Tibial artery (tissue), 4 donors: ENCODE data around the gene MX1.

Experiments
- DNase-seq, 2 donors: peaks; one replicate each; pipeline ENCODE4 v3.0.0-alpha.2; 2019
- H3K27ac ChIP-seq, 2 donors: fragments of 200-600 bp; sonication (generic) in 1 of 2; 1 replicate in 1 of 2; 2 replicates in 1 of 2; pipeline ENCODE4 v1.5.1; 2018 to 2019; ENCODE audit warnings: mild to moderate bottlenecking in 1 of 2
- H3K27me3 ChIP-seq, 2 donors: fragments of 200-600 bp; sonication (generic) in 1 of 2; one replicate each; pipeline versions ENCODE4 v1.5.1 to v1.6.0; 2016 to 2019
- H3K36me3 ChIP-seq, 3 donors: fragments of 200-600 bp; sonication (generic) in 2 of 3; one replicate each; pipeline ENCODE4 v1.5.1; 2016 to 2019; ENCODE audit warnings: mild to moderate bottlenecking in 2 of 3
- H3K4me1 ChIP-seq, 4 donors: fragments of 200-600 bp; sonication (generic) in 2 of 4; 1 replicate in 3 of 4; 2 replicates in 1 of 4; pipeline ENCODE4 v1.5.1; 2016 to 2019
- H3K4me3 ChIP-seq, 2 donors: fragments of 200-600 bp; sonication (generic) in 1 of 2; 1 replicate in 1 of 2; 2 replicates in 1 of 2; pipeline ENCODE4 v1.5.1; 2018 to 2019; ENCODE audit warnings: mild to moderate bottlenecking in 2 of 2
- H3K9me3 ChIP-seq, 3 donors: fragments of 200-600 bp; sonication (generic) in 1 of 3; one replicate each; pipeline ENCODE4 v1.5.1; 2016 to 2019
- CTCF ChIP-seq, 2 experiments: fragments of 200-600 bp in 1 of 2; fragments of 450-650 bp in 1 of 2; IDR thresholded peaks; one replicate each; pipeline ENCODE4 v1.5.1; 2017 to 2019; ENCODE audit warnings: antibody characterized with exemption in 2 of 2, mild to moderate bottlenecking in 1 of 2, moderate library complexity in 1 of 2
- intact Hi-C: fragments of 100-400 bp; cut with DNase I; formaldehyde crosslinking; loops from one replicate; pipeline ENCODE4 v1.15.0; 2023; ENCODE audit warnings: low total_unique reads

MX1 gene

GRCh38 chr21:41506005-41506594, 80.1 kb downstream of the MX1 start:
- no peak for DNase-seq
- intact Hi-C loops, result no loop called here
- TF ChIP-seq CTCF (IDR thresholded peaks at IDR 0.05), result no peak
- H3K4me3 ChIP-seq, result no peak overlapping the region
- H3K27ac ChIP-seq, result no peak overlapping the region
- no peaks in the 10 kb centered on the region for H3K36me3 ChIP-seq
- H3K9me3 ChIP-seq, result no peaks in the 10 kb centered on the region
- peaks cover 0 to 70% of the 10 kb centered on the region in 2 donors for H3K27me3 ChIP-seq
- H3K4me1 ChIP-seq, result peaks cover 0 to 25% (median 20%) of the 10 kb centered on the region in 4 donors

GRCh38 chr21:41506611-41507520, 80.8 kb downstream of the MX1 start:
- no peak for TF ChIP-seq CTCF (IDR thresholded peaks at IDR 0.05)
- Histone ChIP-seq H3K27me3 (peaks cover 0 to 69% of the 10 kb centered on the region in 2 donors), H3K4me3 (no peak overlapping the region)

GRCh38 chr21:41507521-41508414, 81.7 kb downstream of the MX1 start, which contains the start of gene TMPRSS2:
Gene TMPRSS2 (minus strand): TSS chr21:41508158. CDS start chr21:41498133, 10,025 bp downstream.
- Histone ChIP-seq H3K27me3 (peaks cover 0 to 65% of the 10 kb centered on the region in 2 donors), H3K27ac (no peak within 1 kb of the TSS)
- no peak for DNase-seq

More at GRCh38 chr21:41506611-41507520, 80.8 kb downstream of the MX1 start:
- intact Hi-C loops, result no loop called here
- DNase-seq, result no peak
- Histone ChIP-seq H3K4me1 (peaks cover 0 to 25% (median 20%) of the 10 kb centered on the region in 4 donors), H3K36me3 (no peaks in the 10 kb centered on the region), H3K27ac (no peak overlapping the region), H3K9me3 (no peaks in the 10 kb centered on the region)

GRCh38 chr21:41508415-41509144, 82.5 kb downstream of the MX1 start:
- H3K27me3 ChIP-seq, result peaks cover 0 to 70% of the 10 kb centered on the region in 2 donors
- DNase-seq, result no peak
- peak overlapping the region in 1 of 2 donors; percentile 21 for H3K4me3 ChIP-seq
- peaks cover 0 to 25% (median 20%) of the 10 kb centered on the region in 4 donors for H3K4me1 ChIP-seq
- intact Hi-C loops, result no loop called here
- H3K36me3 ChIP-seq, result no peaks in the 10 kb centered on the region
- H3K9me3 ChIP-seq, result no peaks in the 10 kb centered on the region
- TF ChIP-seq CTCF (IDR thresholded peaks at IDR 0.05), result no peak
- no peak overlapping the region for H3K27ac ChIP-seq

More at GRCh38 chr21:41507521-41508414, 81.7 kb downstream of the MX1 start, which contains the start of gene TMPRSS2:
- no peaks in the 10 kb centered on the region for H3K9me3 ChIP-seq
- H3K4me3 ChIP-seq, result peak within 1 kb of the TSS; percentile 6 to 21
- no peaks in the 10 kb centered on the region for H3K36me3 ChIP-seq
- H3K4me1 ChIP-seq, result peaks cover 0 to 25% (median 20%) of the 10 kb centered on the region in 4 donors
- intact Hi-C loops, result no loop called here
- no peak for TF ChIP-seq CTCF (IDR thresholded peaks at IDR 0.05)
